HG03460 (cell line): ENCODE results near the gene ANO2.

Experiments used
- ATAC-seq: cut with Tn5 transposase; IDR thresholded peaks from one replicate; pipeline ENCODE4 v1.9.1; 2021; ENCODE audit not compliant: unreplicated experiment

ANO2 gene

DNA sequence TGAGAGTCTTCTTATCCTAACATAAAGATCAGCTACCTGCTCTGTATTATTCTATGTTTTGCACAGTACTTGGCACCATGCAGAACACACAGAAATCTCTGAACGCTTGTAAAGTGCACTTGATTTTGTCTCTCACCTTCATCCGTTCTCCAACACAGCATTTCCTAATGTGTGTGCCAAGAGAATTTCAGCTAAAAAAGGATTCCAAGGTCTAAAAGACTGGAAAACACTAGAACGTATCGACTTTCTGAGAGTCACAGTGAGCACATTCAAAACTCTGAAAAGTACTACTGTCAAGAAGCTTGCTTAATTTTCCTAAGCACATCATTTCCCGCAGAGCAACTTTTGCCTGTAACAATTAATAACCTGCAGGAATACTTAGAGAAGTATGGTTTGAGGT is 211.1 kb downstream of the ANO2 start:
- no peak for ATAC-seq

GRCh38 chr12:5733136-5733755 is 211.8 kb downstream of the ANO2 start:
- ATAC-seq, result no peak

- ATAC-seq, result no peak
These were observed 214.1 kb downstream of the ANO2 start for GRCh38 chr12:5730962-5731361.

DNA sequence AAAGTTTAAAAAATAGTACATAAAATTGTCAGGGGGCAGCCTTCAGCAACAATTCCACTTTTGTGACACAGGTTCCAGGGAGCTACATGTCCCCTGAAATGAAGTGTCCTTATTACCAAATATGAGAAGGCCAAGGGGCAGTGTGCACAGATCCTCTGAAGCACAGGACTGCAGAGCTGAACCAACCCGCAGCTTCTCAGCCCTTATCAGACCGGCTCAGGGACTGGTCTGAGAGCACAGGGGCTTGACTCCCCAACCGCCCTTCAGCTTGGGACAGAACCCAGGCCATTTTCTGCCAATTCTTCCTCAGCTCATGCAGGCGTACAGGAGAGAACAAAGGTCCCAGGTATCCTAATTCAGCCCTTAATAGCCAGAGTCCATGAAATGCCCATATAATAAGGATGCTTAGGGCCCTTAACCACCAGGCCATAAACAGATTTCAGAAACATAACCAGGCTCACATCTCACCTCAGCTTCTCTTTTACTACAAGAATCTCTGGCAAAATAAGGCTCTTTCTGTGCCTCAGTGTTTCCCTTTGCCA is 221.3 kb downstream of the ANO2 start:
- ATAC-seq, result no peak

DNA sequence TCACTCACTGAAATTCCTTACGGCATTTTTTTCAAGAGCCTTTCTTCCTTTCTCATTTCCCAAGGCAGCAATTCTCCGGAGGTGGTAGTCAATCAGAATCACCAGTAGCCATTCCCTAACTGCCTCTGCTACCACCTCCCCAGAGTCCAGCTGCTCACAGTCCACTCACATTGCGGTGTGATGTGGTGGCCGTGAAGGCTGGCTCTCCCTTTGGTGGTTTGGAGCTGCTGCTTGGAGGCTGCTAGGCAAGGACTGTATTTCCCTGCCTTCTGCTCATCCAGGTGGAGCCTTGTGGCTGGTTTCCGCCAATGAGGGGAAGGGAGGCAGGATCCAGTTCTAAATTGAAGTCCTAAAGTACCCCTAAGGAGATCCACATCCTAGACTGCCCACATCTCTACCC is 222.0 kb downstream of the ANO2 start:
- no peak for ATAC-seq

DNA sequence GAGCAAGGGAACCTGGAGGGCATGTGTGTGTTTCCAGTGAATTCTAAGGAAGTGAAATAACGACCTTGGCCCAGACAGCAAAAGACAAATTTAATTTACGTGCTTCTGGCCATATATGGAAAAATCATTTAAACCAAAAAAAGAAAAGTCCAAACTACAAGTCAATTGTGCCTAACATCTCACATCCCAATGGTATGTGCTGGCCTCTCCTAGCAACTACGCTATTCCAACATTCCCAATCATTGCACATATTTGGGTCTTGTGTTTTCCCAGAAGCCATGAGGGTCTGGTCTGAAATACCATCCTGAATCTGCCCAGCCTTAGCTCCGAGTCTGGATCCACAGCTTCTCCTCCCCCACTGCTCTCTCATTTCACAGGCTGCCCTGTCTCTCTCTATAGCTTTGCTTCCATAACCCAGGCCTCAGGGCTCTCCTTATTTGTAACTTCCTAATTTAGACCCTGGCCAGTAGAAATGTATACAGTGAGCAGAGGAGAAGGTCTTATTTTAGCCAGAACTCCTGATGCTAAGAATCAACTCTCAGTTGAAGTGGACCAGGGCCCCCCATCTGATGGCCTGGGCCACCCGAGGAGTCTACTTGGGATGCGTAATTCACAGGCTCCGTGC is 224.6 kb downstream of the ANO2 start:
- no peak for ATAC-seq

DNA sequence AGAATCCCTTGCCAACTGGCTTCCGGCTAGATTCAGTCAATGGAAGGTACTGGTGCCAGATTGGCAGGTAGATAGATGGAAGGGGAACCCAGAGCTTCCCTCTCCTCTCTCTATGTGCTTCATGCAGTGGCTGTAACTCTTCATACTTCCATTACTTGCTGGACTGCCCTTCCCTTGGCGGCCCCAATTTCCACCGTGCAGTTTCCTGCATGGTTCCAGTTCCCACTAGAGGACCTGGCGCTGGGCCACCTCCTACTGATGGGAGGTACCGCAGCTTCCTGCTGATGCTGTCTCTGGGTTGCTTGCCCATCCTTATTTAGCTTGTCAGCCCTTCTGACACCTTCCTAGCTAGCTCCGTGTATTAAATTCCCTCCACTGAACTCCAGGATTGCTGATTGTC is 226.4 kb downstream of the ANO2 start:
- no peak for ATAC-seq

GRCh38 chr12:5718073-5718472 is 227.0 kb downstream of the ANO2 start:
- no peak for ATAC-seq

DNA sequence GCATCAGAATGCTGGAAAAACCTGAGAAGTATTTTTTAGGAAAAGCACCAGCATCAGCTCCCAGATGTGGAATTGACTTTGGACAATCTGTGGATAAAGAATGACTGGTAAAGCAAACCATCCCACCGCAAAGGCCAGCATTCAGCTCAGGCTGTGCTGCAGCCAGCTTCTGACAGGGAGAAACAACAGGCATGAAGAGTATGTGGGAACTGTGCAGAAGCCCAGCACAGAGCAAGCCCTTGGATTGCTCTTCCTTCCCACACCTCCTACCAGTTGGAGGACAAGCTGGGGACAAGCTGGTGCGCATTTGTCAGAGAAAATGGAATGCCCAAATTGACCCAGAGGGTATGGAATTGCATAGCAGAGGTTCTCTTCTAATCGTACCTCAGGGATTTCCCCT is 228.1 kb downstream of the ANO2 start:
- ATAC-seq, result no peak

- ATAC-seq, result no peak
These were observed 228.9 kb downstream of the ANO2 start for GRCh38 chr12:5716201-5716600.

- ATAC-seq, result no peak
These were observed 230.0 kb downstream of the ANO2 start for GRCh38 chr12:5715021-5715420.

DNA sequence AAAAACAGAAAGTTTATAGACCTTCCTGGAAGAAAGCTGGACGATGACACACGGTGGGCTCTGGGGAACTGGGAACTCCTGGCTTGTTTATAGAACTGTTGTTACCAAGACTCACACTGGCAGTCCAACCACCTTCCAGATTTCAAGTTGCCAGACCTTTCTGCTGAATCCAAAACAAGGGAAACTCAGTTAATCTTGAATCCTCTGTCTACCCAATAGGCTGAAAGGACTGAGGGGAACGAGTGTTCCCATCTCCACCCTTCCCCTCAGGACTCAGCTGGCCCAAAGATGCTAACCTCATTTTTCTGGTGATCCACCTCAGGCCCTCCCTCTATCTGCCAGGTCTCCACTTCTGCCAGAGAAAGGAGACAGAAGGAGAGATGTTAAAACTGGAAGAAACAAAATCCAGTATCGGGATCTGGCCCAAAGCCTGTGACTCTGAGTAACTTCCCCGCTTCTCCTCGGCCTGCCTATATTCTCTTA is 231.4 kb downstream of the ANO2 start:
- ATAC-seq, result no peak

DNA sequence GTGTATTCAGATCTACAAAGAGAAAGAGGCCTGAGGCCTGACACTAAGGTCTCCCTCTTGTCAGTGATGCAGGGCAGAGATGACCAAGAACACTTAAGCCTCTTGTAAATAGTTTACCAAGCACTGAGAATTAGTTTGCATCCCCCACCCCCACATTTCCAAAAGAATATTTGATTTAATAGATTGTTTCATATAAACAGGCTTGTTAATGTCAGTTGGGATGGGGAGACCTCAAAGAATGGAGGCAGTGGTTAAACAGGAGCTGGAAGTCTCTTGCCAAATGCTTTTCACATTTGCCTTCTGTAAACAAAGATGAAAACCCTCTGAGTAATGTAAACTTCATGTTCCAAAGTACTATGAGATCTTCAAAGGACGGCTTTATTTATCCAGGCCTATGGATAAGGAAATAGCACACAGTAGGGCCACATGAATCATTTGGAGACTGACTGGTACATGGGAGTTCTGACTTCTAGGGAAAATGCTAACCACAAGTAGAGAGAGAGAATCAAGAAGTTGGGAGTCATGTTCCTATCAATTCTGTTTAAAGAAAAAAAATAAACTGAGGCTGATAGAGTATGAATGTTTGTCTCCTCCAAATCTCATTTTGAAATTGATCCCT is 234.7 kb downstream of the ANO2 start:
- ATAC-seq, result no peak

GRCh38 chr12:5708371-5708770 is 236.7 kb downstream of the ANO2 start:
- ATAC-seq, result no peak

GRCh38 chr12:5706247-5706646 is 238.8 kb downstream of the ANO2 start:
- no peak for ATAC-seq

- no peak for ATAC-seq
These were observed 239.3 kb downstream of the ANO2 start for GRCh38 chr12:5705791-5706190.

- no peak for ATAC-seq
These were observed 250.2 kb downstream of the ANO2 start for GRCh38 chr12:5694759-5695409.

DNA sequence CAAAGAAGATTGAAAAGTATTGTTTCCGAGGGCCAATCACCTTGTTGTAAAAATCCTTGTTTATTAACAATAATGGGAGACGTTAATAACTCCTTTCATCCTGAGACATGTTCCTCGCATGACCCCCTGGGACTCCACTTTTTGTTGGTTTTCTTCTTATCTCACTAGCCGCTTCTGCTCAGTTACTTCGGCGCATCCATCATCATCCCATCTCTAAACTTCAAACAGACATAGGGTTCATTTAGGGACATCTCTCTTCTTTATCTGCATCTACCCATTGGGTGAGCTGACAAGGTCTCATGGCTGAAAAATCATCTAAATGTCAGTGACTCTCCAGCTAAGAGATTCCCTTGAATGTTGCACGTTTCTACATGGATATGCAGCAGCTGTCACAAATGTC is 252.2 kb downstream of the ANO2 start:
- no peak for ATAC-seq

- no peak for ATAC-seq
These were observed 253.1 kb downstream of the ANO2 start for GRCh38 chr12:5691943-5692342.

DNA sequence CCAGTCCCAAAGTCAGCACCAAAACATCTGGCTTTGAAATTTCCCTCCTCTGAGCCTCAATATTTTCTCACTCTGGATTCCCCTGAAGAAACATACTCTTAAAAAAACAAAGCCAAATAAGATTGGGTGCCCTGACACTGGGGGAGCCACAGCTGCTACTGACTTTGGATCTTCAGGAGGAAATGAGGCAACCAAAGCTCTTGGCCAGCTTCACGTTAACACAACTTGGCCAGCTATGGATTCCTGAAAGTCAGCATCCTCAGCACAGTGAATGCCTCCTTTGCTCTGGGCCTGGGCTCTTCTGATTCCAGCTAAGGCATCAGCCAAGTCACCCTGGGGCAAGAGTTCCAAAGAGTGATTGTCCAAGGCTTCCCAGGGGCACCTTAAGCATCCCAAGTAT is 254.8 kb downstream of the ANO2 start:
- no peak for ATAC-seq

GRCh38 chr12:5689773-5690172 is 255.3 kb downstream of the ANO2 start:
- no peak for ATAC-seq

DNA sequence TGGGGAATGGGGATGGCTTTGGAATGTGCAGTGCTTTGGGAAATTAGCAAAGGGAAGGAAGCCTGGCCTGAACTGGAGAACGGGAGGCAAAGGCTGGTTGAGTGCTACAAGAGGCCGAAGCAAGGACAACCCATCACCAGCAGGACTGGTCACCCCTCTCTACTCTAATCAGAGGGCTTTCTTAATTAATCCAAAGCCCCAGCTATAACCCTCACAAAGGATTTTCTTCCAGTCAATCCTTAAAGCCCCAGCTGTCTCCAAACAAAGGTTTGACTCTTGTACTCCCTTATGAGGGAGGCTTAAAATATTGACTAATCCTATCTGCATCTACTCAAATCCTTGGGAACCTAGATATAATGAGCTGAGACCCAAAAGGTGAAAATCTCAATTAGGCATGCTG is 256.8 kb downstream of the ANO2 start:
- no peak for ATAC-seq
